OCI-LY1 (cell line): ENCODE results near the gene PCBP3.

Source experiments
- H2AFZ ChIP-seq: fragments of 200-600 bp; sonication (generic), shearing (Covaris generic); 2 replicates; pipeline ENCODE4 v1.6.0; 2014; ENCODE audit warnings: antibody characterized with exemption, mild to moderate bottlenecking, low read length
- H3F3A ChIP-seq: fragments of 200-600 bp; sonication (generic), shearing (Covaris generic); 2 replicates; pipeline ENCODE4 v1.6.0; 2014; ENCODE audit warnings: mild to moderate bottlenecking, antibody characterized with exemption, low read length, moderate library complexity; ENCODE audit not compliant: insufficient read depth
- H3K27ac ChIP-seq: fragments of 200-600 bp; sonication (generic); 2 replicates; pipeline ENCODE4 v1.5.1; 2014; ENCODE audit warnings: low read length, mixed run types, mild to moderate bottlenecking, low read depth; ENCODE audit not compliant: poor library complexity, severe bottlenecking
- H3K27me3 ChIP-seq: fragments of 200-600 bp; sonication (generic); 2 replicates; pipeline ENCODE4 v1.6.0; 2014; ENCODE audit warnings: antibody characterized with exemption, mild to moderate bottlenecking, low read length, moderate library complexity; ENCODE audit not compliant: insufficient read depth
- H3K36me3 ChIP-seq: fragments of 200-600 bp; sonication (generic); 2 replicates; pipeline ENCODE4 v1.6.1; 2014; ENCODE audit warnings: mild to moderate bottlenecking, antibody characterized with exemption, low read length, moderate library complexity, mixed read lengths; ENCODE audit not compliant: insufficient read depth
- H3K4me1 ChIP-seq: fragments of 200-600 bp; sonication (generic); 2 replicates; pipeline ENCODE4 v1.5.1; 2014; ENCODE audit warnings: mild to moderate bottlenecking, low read length, moderate library complexity; ENCODE audit not compliant: insufficient read depth, severe bottlenecking
- H3K4me2 ChIP-seq: fragments of 200-600 bp; sonication (generic), shearing (Covaris generic); 2 replicates; pipeline ENCODE4 v1.6.1; 2014; ENCODE audit warnings: low read length
- H3K4me3 ChIP-seq: fragments of 200-600 bp; sonication (generic); 2 replicates; pipeline ENCODE4 v1.5.1; 2014; ENCODE audit warnings: low read length, low read depth, mild to moderate bottlenecking, mixed read lengths; ENCODE audit not compliant: poor library complexity, severe bottlenecking
- H3K79me2 ChIP-seq: fragments of 200-600 bp; shearing (Covaris generic); 2 replicates; pipeline ENCODE4 v1.6.1; 2016; ENCODE audit warnings: mixed run types, low read length, mixed read lengths; ENCODE audit not compliant: insufficient read depth
- H3K9ac ChIP-seq: fragments of 200-600 bp; sonication (generic), shearing (Covaris generic); 2 replicates; pipeline ENCODE4 v1.6.1; 2014; ENCODE audit warnings: mild to moderate bottlenecking, low read length, mixed read lengths
- H3K9me2 ChIP-seq: fragments of 200-600 bp; sonication (generic), shearing (Covaris generic); 2 replicates; pipeline ENCODE4 v1.6.1; 2014; ENCODE audit warnings: low read depth, mild to moderate bottlenecking, low read length, mixed read lengths
- H3K9me3 ChIP-seq: fragments of 200-600 bp; shearing (Covaris generic); 2 replicates; pipeline ENCODE4 v1.6.1; 2014; ENCODE audit warnings: low read length, mixed read lengths
- H4K20me1 ChIP-seq: fragments of 200-600 bp; sonication (generic), shearing (Covaris generic); 2 replicates; pipeline ENCODE4 v1.6.0; 2016; ENCODE audit warnings: mild to moderate bottlenecking, low read length; ENCODE audit not compliant: insufficient read depth
- CTCF ChIP-seq: fragments of 200-600 bp; sonication (generic), shearing (Covaris generic); IDR thresholded peaks from 2 replicates; pipeline ENCODE4 v1.5.1; 2017; ENCODE audit warnings: mild to moderate bottlenecking, antibody characterized with exemption, low read length, moderate library complexity, mixed read lengths
- EZH2 ChIP-seq: fragments of 200-600 bp; sonication (generic), shearing (Covaris generic); IDR thresholded peaks from 2 replicates; pipeline ENCODE4 v1.8.0; 2017; ENCODE audit warnings: borderline replicate concordance, mixed run types, mild to moderate bottlenecking, antibody characterized with exemption, low read length, moderate library complexity, mixed read lengths

Gene PCBP3

GRCh38 chr21:45643021-45643980, at the start of gene PCBP3:
PCBP3 (plus strand) TSS chr21:45643725; CDS start chr21:45850086, 206,361 bp downstream.
- no peaks in the 10 kb centered on the region for H3K9me3 ChIP-seq
- H3K4me2 ChIP-seq, result no peak within 1 kb of the TSS
- H3K4me1 ChIP-seq, result peaks cover 4% of the 10 kb centered on the region
- H3K27me3 ChIP-seq, result no peaks in the 10 kb centered on the region
- no peaks in the 10 kb centered on the region for H4K20me1 ChIP-seq
- no peaks in the 10 kb centered on the region for H3K9me2 ChIP-seq
- H3K79me2 ChIP-seq, result no peaks in the 10 kb centered on the region
- H2AFZ ChIP-seq, result no peak within 1 kb of the TSS
- H3K36me3 ChIP-seq, result no peaks in the 10 kb centered on the region
- H3K9ac ChIP-seq, result no peak within 1 kb of the TSS
- no peak within 1 kb of the TSS for H3K27ac ChIP-seq
- no peaks in the 10 kb centered on the region for H3F3A ChIP-seq
- no peak within 1 kb of the TSS for H3K4me3 ChIP-seq
- TF ChIP-seq EZH2, result no peak
- TF ChIP-seq CTCF, result no peak

- H3K36me3 ChIP-seq, result no peaks in the 10 kb centered on the region; the same call in 1 of the 2 replicates
- no peak overlapping the region; the same call in 1 of the 2 replicates for H3K9ac ChIP-seq
- no peaks in the 10 kb centered on the region for H3K4me1 ChIP-seq
- no peak overlapping the region for H2AFZ ChIP-seq
- H3F3A ChIP-seq, result no peaks in the 10 kb centered on the region
- H3K4me2 ChIP-seq, result peak overlapping the region; percentile 68; the same call in 1 of the 2 replicates
- TF ChIP-seq CTCF, result no peak
- no peak for TF ChIP-seq EZH2
- H3K27ac ChIP-seq, result no peak overlapping the region
- H3K9me3 ChIP-seq, result no peaks in the 10 kb centered on the region
- H4K20me1 ChIP-seq, result no peaks in the 10 kb centered on the region
- H3K9me2 ChIP-seq, result no peaks in the 10 kb centered on the region
- no peaks in the 10 kb centered on the region; the same call in 1 of the 2 replicates for H3K27me3 ChIP-seq
- peak overlapping the region; percentile 51 for H3K4me3 ChIP-seq
- H3K79me2 ChIP-seq, result no peaks in the 10 kb centered on the region
Measured at GRCh38 chr21:45594721-45595489, 48.6 kb upstream of the PCBP3 start.

GRCh38 chr21:45595574-45596295, 47.8 kb upstream of the PCBP3 start:
- Histone ChIP-seq H3K9ac (no peak overlapping the region), H3K27ac (no peak overlapping the region), H3K4me1 (no peaks in the 10 kb centered on the region), H3K4me3 (no peak overlapping the region), H3K79me2 (no peaks in the 10 kb centered on the region), H4K20me1 (no peaks in the 10 kb centered on the region), H3K36me3 (no peaks in the 10 kb centered on the region; the same call in 1 of the 2 replicates), H3K27me3 (no peaks in the 10 kb centered on the region; the same call in 1 of the 2 replicates), H2AFZ (no peak overlapping the region), H3F3A (no peaks in the 10 kb centered on the region), H3K9me3 (no peaks in the 10 kb centered on the region), H3K9me2 (no peaks in the 10 kb centered on the region), H3K4me2 (0 out of 2 replicates have a peak overlapping the region, but pooled peaks have one; percentile 8)
- TF ChIP-seq CTCF (no peak), EZH2 (no peak)
